Measurements from ENCODE around the gene CENPH. TPM values are rescaled to one million over a fixed set of nuclear protein-coding genes. Genes with fewer than 3 reads are reported as not detected.

Gene CENPH
- total and polyA plus RNA-seq, 2 of the 8 experiments (the other 6 are each of a cell fraction or from before 2014, with no cell fraction given), result 69.0 to 82.8 TPM

GRCh38 chr5:69250593-69250992 lies 61.2 kb downstream of the CENPH start:
- DNase-seq (ENCODE audit: low read depth in 1 of 2, low spot score in 2 of 2) (no peak), FAIRE-seq (no peak)
- Histone ChIP-seq H2BK15ac (ENCODE audit: low read length) (no peak overlapping the region), H3K27ac (ENCODE audit: low read depth, low read length) (no peak overlapping the region; the same call in 1 of the 2 replicates), H4K20me1 (replicated peaks in 1 of 2; ENCODE audit: control insufficient read depth in 1 of 2, insufficient read depth in 2 of 2, low read length in 2 of 2) (peaks cover 1 to 6% of the 10 kb centered on the region in 2 experiments), H3K79me1 (ENCODE audit: low read depth, low read length) (peaks cover 5% of the 10 kb centered on the region; the same call in 1 of the 2 replicates), H2BK20ac (ENCODE audit: low read length) (no peak overlapping the region), H2AFZ (ENCODE audit: low read length) (no peak overlapping the region), H3K9ac (replicated peaks in 1 of 4; ENCODE audit: extremely low read depth in 1 of 4, low read depth in 3 of 4, low read length in 3 of 4) (no peak overlapping the region), H3K79me2 (ENCODE audit: control insufficient read depth in 1 of 2, insufficient read depth in 2 of 2, low read length in 2 of 2) (peaks cover 5 to 61% of the 10 kb centered on the region in 2 experiments), H3K56ac (replicated peaks; ENCODE audit: insufficient read length, low read depth, low read length) (no peak overlapping the region), H4K8ac (ENCODE audit: extremely low read depth, insufficient read depth, low read length) (no peak overlapping the region), H3K9me3 (ENCODE audit: insufficient read depth in 2 of 2, low read depth in 1 of 2, low read length in 1 of 2) (no peaks in the 10 kb centered on the region), H3K27me3 (replicated peaks in 1 of 4; ENCODE audit: control insufficient read depth in 3 of 4, extremely low read depth in 1 of 4, insufficient read depth in 3 of 4, low read length in 3 of 4) (no peaks in the 10 kb centered on the region), H2BK12ac (ENCODE audit: low read depth, low read length) (no peak overlapping the region), H3K36me3 (ENCODE audit: control insufficient read depth in 2 of 4, insufficient read depth in 4 of 4, low read length in 3 of 4) (peaks cover 0 to 3% (median under 1%) of the 10 kb centered on the region in 4 experiments; a peak in 2 of 8 replicates), H3K23ac (ENCODE audit: insufficient read length) (no peak overlapping the region), H3K14ac (ENCODE audit: insufficient read length) (no peak overlapping the region), H3K4me2 (ENCODE audit: insufficient read depth in 1 of 2, low read depth in 2 of 2, low read length in 2 of 2) (no peak overlapping the region; a peak in 1 of 4 replicates), H3K4me1 (replicated peaks in 1 of 4; ENCODE audit: control insufficient read depth in 3 of 4, insufficient read depth in 4 of 4, low read length in 3 of 4) (no peaks in the 10 kb centered on the region), H3K4ac (replicated peaks; ENCODE audit: insufficient read length, low read depth, low read length) (no peak overlapping the region), H3K18ac (ENCODE audit: extremely low read depth, low read length) (no peak overlapping the region), H3K23me2 (ENCODE audit: low read depth, low read length) (no peaks in the 10 kb centered on the region), H2BK120ac (replicated peaks; ENCODE audit: low read depth, low read length) (no peak overlapping the region), H4K5ac (ENCODE audit: insufficient read length, low read depth, low read length) (no peak overlapping the region), H2BK5ac (ENCODE audit: low read depth, low read length) (no peak overlapping the region), H3K4me3 (ENCODE audit: extremely low read depth in 1 of 4, insufficient read depth in 2 of 4, low read depth in 3 of 4, low read length in 4 of 4) (no peak overlapping the region), H2AK5ac (ENCODE audit: low read depth, low read length) (no peak overlapping the region), H4K91ac (replicated peaks; ENCODE audit: insufficient read length, low read length) (no peak overlapping the region)
- POLR2A ChIA-PET (ENCODE audit: partially characterized antibody), result interaction anchor here (0.8 to 1.8 kb wide), 4 partner anchors 8 to 16 kb away, joined by 3 to 5 read pairs (median 4); partner anchors contain the start of gene CDK7
- WGBS, 2 experiments (ENCODE audit: extremely low coverage in 1 of 2, insufficient coverage in 1 of 2, insufficient read length in 1 of 2, insufficient replicate concordance in 2 of 2, low coverage in 1 of 2, low lambda C conversion rate in 2 of 2, missing lambda C conversion rate in 1 of 2), result 86% methylated on average over 2 of the region's 2 CpGs; no CpG with 5 or more reads in 1 of the 2 experiments
- CTCF ChIA-PET (ENCODE audit: partially characterized antibody), result interaction anchor here (0.6 kb wide), 1 partner anchor 84 kb away, joined by 5 read pairs; no protein-coding TSS in a partner anchor
- TF ChIP-seq RFX5 (IDR thresholded peaks at IDR 0.05; ENCODE audit: borderline replicate concordance, low read depth, low read length), result no peak
- no peak for TF ChIP-seq SUZ12 (IDR thresholded peaks at IDR 0.05; ENCODE audit: low read length)
- TF ChIP-seq TAF7 (optimal IDR thresholded peaks at IDR 0.05; ENCODE audit: borderline replicate concordance, low read depth, low read length), result no peak
- TF ChIP-seq CTCF (IDR thresholded peaks at IDR 0.05; ENCODE audit: control extremely low read depth in 1 of 3, insufficient read depth in 1 of 3, low read depth in 1 of 3, low read length in 3 of 3), result no peak
- TF ChIP-seq TAF1 (IDR thresholded peaks at IDR 0.05; ENCODE audit: low read depth, low read length), result no peak
- TF ChIP-seq SAP30 (IDR thresholded peaks at IDR 0.05; ENCODE audit: insufficient read depth, insufficient replicate concordance, low read length), result no peak
- TF ChIP-seq NANOG (IDR thresholded peaks at IDR 0.05; ENCODE audit: insufficient read depth, low read depth, low read length, poor library complexity, severe bottlenecking), result no peak
- TF ChIP-seq CBX8 (IDR thresholded peaks at IDR 0.05; ENCODE audit: borderline replicate concordance, low read depth, low read length), result no peak
- TF ChIP-seq, protein P1, sequence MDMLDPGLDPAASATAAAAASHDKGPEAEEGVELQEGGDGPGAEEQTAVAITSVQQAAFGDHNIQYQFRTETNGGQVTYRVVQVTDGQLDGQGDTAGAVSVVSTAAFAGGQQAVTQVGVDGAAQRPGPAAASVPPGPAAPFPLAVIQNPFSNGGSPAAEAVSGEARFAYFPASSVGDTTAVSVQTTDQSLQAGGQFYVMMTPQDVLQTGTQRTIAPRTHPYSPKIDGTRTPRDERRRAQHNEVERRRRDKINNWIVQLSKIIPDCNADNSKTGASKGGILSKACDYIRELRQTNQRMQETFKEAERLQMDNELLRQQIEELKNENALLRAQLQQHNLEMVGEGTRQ (IDR thresholded peaks at IDR 0.05; ENCODE audit: low read length), result no peak

Measured in H1 (cell line).